HepG2 (cell line): ENCODE results near the gene VPS4A. TPM values are rescaled to one million over a fixed set of nuclear protein-coding genes. Genes with fewer than 3 reads are reported as not detected.
A peak's percentile ranks its signal among the peaks of the same experiment; 100 is the strongest.

ENCODE experiments used
- KDM5B ChIP-seq: sonication (generic); formaldehyde crosslinking; IDR thresholded peaks from 2 replicates; pipeline ENCODE4 v1.4.0; 2020; ENCODE audit warnings: missing genetic modification reagents, mild to moderate bottlenecking, borderline replicate concordance
- KLF13 ChIP-seq: sonication (generic); formaldehyde crosslinking; IDR thresholded peaks from 2 replicates; pipeline ENCODE4 v1.4.0; 2020; ENCODE audit warnings: mild to moderate bottlenecking, missing genetic modification reagents
- KLF15 ChIP-seq: sonication (generic); formaldehyde crosslinking; IDR thresholded peaks from 2 replicates; pipeline ENCODE4 v1.8.1; 2023; ENCODE audit warnings: borderline replicate concordance, mild to moderate bottlenecking, inconsistent platforms, missing genetic modification reagents, mixed read lengths
- NR2F1 ChIP-seq, 2 experiments: fragments of 450-650 bp in 1 of 2; formaldehyde crosslinking in 1 of 2; IDR thresholded peaks; 2 replicates each; pipeline versions ENCODE4 v1.5.0 to v1.6.1; 2016 to 2020; ENCODE audit warnings: mild to moderate bottlenecking in 1 of 2, missing compliant biosample characterization in 1 of 2, missing genetic modification reagents in 1 of 2, moderate library complexity in 1 of 2
- PRPF4 ChIP-seq: fragments of 200-400 bp; formaldehyde crosslinking; IDR thresholded peaks from 2 replicates; pipeline ENCODE4 v1.6.1; 2016; ENCODE audit warnings: low read length, low read depth; ENCODE audit not compliant: poor library complexity, severe bottlenecking
- SIN3A ChIP-seq: IDR thresholded peaks from 2 replicates; pipeline ENCODE4 v1.6.1; 2011; ENCODE audit warnings: low read depth, mild to moderate bottlenecking, control low read depth, low read length, borderline replicate concordance
- SMARCE1 ChIP-seq: fragments of 450-650 bp; IDR thresholded peaks from 2 replicates; pipeline ENCODE4 v1.6.1; 2017; ENCODE audit warnings: borderline replicate concordance
- SMYD3 ChIP-seq: sonication (generic); formaldehyde crosslinking; IDR thresholded peaks from 2 replicates; pipeline ENCODE4 v1.8.1; 2023; ENCODE audit warnings: mild to moderate bottlenecking, missing genetic modification reagents
- ZFP36 ChIP-seq: fragments of 150-350 bp; IDR thresholded peaks from 2 replicates; pipeline ENCODE4 v1.6.1; 2018; ENCODE audit warnings: borderline replicate concordance, low read length, low read depth; ENCODE audit not compliant: partially characterized antibody
- ZFP37 ChIP-seq: sonication (generic); formaldehyde crosslinking; IDR thresholded peaks from 2 replicates; pipeline ENCODE4 v1.4.0; 2020; ENCODE audit warnings: missing genetic modification reagents, borderline replicate concordance
- ZFP91 ChIP-seq: sonication (generic); formaldehyde crosslinking; IDR thresholded peaks from 2 replicates; pipeline ENCODE4 v1.9.0; 2022; ENCODE audit warnings: missing genetic modification reagents, mild to moderate bottlenecking, borderline replicate concordance
- ZKSCAN1 ChIP-seq: fragments of 150-350 bp; IDR thresholded peaks from 2 replicates; pipeline ENCODE4 v1.6.1; 2014; ENCODE audit warnings: low read length
- ZNF543 ChIP-seq: sonication (generic); formaldehyde crosslinking; IDR thresholded peaks from 2 replicates; pipeline ENCODE4 v1.4.0; 2020; ENCODE audit warnings: mild to moderate bottlenecking, missing genetic modification reagents
- ZNF605 ChIP-seq: sonication (generic); formaldehyde crosslinking; IDR thresholded peaks from 2 replicates; pipeline ENCODE4 v1.8.0; 2022; ENCODE audit warnings: mild to moderate bottlenecking, missing genetic modification reagents
- polyA plus RNA-seq, 8 experiments: library from polyadenylated mRNA; depleted of rRNA in 3 of 8; stranded (reverse) in 7 of 8; unstranded in 1 of 8; fragments of >200 nt; fragmentation: Illumina TruSeq in 4 of 8; extraction: Trizol in 4 of 8; gene quantifications; 2 replicates each; pipeline versions ENCODE4 v1.2.1 to v1.2.3, GENCODE V29; 2011 to 2016; ENCODE audit warnings: low read depth in 4 of 8, missing spikeins in 1 of 8, mixed read lengths in 1 of 8; ENCODE audit not compliant: insufficient read depth in 1 of 8
- total RNA-seq, 5 experiments: library from RNA; depleted of rRNA; stranded (reverse); fragments of >200 nt; fragmentation: Illumina TruSeq; extraction: Trizol; gene quantifications; 2 replicates each; pipeline ENCODE4 v1.2.3, GENCODE V29; 2016; ENCODE audit warnings: low read depth in 1 of 5
- TF ChIP-seq, protein P1 (sequence below): sonication (generic); formaldehyde crosslinking; IDR thresholded peaks from 2 replicates; pipeline ENCODE4 v1.5.1; 2020; ENCODE audit warnings: mild to moderate bottlenecking, moderate library complexity, missing genetic modification reagents
- TF ChIP-seq, protein P2 (sequence below): sonication (generic); formaldehyde crosslinking; IDR thresholded peaks from 2 replicates; pipeline ENCODE4 v1.4.0; 2020; ENCODE audit warnings: missing genetic modification reagents
- TF ChIP-seq, protein P3 (sequence below): sonication (generic); formaldehyde crosslinking; IDR thresholded peaks from 2 replicates; pipeline ENCODE4 v1.5.1; 2020; ENCODE audit warnings: mild to moderate bottlenecking, missing genetic modification reagents, borderline replicate concordance

VPS4A gene
- total and polyA plus RNA-seq, 2 of the 13 experiments (the other 11 are each of a cell fraction or from before 2014, with no cell fraction given): 13.2 to 27.9 TPM

GRCh38 chr16:69339289-69340094, 28.3 kb downstream of the VPS4A start, which contains the start of the genes COG8 and NIP7 (continued):
- TF ChIP-seq, protein P1, sequence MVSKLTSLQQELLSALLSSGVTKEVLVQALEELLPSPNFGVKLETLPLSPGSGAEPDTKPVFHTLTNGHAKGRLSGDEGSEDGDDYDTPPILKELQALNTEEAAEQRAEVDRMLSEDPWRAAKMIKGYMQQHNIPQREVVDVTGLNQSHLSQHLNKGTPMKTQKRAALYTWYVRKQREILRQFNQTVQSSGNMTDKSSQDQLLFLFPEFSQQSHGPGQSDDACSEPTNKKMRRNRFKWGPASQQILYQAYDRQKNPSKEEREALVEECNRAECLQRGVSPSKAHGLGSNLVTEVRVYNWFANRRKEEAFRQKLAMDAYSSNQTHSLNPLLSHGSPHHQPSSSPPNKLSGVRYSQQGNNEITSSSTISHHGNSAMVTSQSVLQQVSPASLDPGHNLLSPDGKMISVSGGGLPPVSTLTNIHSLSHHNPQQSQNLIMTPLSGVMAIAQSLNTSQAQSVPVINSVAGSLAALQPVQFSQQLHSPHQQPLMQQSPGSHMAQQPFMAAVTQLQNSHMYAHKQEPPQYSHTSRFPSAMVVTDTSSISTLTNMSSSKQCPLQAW (CRISPR knock-in tag): peak; percentile 93
- TF ChIP-seq ZFP36 (no peak), KDM5B (CRISPR knock-in tag) (peak; percentile 96; the same call in 1 of the 2 replicates), SMYD3 (CRISPR knock-in tag) (peak; percentile 59; the same call in 1 of the 2 replicates), ZFP91 (CRISPR knock-in tag) (peak; percentile 96), ZNF543 (CRISPR knock-in tag) (peak; percentile 65; the same call in 1 of the 2 replicates), ZFP37 (CRISPR knock-in tag) (peak; percentile 88; the same call in 1 of the 2 replicates), NR2F1 (CRISPR knock-in tag; IDR thresholded peaks at IDR 0.05) (no peak), PRPF4 (no peak), SMARCE1 (no peak), KLF13 (CRISPR knock-in tag) (no peak; the same call in 1 of the 2 replicates), ZNF605 (peak; percentile 99), KLF15 (CRISPR knock-in tag) (no peak), SIN3A (peak; percentile 77), ZKSCAN1 (peak; percentile 62; the same call in 1 of the 2 replicates)
- TF ChIP-seq, protein P2, sequence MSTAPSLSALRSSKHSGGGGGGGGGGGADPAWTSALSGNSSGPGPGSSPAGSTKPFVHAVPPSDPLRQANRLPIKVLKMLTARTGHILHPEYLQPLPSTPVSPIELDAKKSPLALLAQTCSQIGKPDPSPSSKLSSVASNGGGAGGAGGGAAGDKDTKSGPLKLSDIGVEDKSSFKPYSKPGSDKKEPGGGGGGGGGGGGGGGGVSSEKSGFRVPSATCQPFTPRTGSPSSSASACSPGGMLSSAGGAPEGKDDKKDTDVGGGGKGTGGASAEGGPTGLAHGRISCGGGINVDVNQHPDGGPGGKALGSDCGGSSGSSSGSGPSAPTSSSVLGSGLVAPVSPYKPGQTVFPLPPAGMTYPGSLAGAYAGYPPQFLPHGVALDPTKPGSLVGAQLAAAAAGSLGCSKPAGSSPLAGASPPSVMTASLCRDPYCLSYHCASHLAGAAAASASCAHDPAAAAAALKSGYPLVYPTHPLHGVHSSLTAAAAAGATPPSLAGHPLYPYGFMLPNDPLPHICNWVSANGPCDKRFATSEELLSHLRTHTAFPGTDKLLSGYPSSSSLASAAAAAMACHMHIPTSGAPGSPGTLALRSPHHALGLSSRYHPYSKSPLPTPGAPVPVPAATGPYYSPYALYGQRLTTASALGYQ (CRISPR knock-in tag): peak; percentile 90
- TF ChIP-seq, protein P3, sequence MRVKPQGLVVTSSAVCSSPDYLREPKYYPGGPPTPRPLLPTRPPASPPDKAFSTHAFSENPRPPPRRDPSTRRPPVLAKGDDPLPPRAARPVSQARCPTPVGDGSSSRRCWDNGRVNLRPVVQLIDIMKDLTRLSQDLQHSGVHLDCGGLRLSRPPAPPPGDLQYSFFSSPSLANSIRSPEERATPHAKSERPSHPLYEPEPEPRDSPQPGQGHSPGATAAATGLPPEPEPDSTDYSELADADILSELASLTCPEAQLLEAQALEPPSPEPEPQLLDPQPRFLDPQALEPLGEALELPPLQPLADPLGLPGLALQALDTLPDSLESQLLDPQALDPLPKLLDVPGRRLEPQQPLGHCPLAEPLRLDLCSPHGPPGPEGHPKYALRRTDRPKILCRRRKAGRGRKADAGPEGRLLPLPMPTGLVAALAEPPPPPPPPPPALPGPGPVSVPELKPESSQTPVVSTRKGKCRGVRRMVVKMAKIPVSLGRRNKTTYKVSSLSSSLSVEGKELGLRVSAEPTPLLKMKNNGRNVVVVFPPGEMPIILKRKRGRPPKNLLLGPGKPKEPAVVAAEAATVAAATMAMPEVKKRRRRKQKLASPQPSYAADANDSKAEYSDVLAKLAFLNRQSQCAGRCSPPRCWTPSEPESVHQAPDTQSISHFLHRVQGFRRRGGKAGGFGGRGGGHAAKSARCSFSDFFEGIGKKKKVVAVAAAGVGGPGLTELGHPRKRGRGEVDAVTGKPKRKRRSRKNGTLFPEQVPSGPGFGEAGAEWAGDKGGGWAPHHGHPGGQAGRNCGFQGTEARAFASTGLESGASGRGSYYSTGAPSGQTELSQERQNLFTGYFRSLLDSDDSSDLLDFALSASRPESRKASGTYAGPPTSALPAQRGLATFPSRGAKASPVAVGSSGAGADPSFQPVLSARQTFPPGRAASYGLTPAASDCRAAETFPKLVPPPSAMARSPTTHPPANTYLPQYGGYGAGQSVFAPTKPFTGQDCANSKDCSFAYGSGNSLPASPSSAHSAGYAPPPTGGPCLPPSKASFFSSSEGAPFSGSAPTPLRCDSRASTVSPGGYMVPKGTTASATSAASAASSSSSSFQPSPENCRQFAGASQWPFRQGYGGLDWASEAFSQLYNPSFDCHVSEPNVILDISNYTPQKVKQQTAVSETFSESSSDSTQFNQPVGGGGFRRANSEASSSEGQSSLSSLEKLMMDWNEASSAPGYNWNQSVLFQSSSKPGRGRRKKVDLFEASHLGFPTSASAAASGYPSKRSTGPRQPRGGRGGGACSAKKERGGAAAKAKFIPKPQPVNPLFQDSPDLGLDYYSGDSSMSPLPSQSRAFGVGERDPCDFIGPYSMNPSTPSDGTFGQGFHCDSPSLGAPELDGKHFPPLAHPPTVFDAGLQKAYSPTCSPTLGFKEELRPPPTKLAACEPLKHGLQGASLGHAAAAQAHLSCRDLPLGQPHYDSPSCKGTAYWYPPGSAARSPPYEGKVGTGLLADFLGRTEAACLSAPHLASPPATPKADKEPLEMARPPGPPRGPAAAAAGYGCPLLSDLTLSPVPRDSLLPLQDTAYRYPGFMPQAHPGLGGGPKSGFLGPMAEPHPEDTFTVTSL (CRISPR knock-in tag): peak; percentile 80; the same call in 1 of the 2 replicates
